ENCODE data around the gene VEGFD. TPM values are rescaled to one million over a fixed set of nuclear protein-coding genes. Genes with fewer than 3 reads are reported as not detected.

The VEGFD gene
- total RNA-seq, 3 donors from 2014 or later, result 0.55 to 5.8 (median 1.6) TPM

DNA sequence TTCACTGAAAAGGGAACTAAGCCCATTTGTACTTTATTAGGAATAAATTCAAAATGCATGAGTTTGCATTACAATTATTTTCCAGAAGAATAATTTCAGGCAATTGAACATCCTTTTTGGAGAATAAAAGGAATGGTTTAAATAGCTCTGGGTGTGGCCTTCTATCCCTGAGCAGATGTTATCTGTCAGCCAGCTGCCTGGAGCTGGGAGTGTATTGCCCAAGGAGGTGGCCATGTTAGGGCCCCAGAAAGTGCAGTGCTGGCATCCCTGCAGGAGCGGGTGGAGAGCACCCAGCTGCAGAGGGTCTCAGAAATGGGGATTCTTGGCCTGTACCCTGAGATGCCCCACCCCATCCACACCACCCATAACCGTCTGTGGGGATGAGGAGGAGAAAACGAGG, 21.6 kb upstream of the VEGFD start:
- Histone ChIP-seq H3K4me1 (ENCODE audit: low read depth) (no peaks in the 10 kb centered on the region), H3K9me3 (no peaks in the 10 kb centered on the region), H3K4me3 (no peak overlapping the region), H3K36me3 (ENCODE audit: low read depth) (no peaks in the 10 kb centered on the region)
- DNase-seq (peak in 1 of 3 donors; percentile 2), ATAC-seq (no peak)
- intact Hi-C loops (cut with DNase I, micrococcal nuclease), result no loop called here
- TF ChIP-seq, protein P1, sequence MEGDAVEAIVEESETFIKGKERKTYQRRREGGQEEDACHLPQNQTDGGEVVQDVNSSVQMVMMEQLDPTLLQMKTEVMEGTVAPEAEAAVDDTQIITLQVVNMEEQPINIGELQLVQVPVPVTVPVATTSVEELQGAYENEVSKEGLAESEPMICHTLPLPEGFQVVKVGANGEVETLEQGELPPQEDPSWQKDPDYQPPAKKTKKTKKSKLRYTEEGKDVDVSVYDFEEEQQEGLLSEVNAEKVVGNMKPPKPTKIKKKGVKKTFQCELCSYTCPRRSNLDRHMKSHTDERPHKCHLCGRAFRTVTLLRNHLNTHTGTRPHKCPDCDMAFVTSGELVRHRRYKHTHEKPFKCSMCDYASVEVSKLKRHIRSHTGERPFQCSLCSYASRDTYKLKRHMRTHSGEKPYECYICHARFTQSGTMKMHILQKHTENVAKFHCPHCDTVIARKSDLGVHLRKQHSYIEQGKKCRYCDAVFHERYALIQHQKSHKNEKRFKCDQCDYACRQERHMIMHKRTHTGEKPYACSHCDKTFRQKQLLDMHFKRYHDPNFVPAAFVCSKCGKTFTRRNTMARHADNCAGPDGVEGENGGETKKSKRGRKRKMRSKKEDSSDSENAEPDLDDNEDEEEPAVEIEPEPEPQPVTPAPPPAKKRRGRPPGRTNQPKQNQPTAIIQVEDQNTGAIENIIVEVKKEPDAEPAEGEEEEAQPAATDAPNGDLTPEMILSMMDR (IDR thresholded peaks at IDR 0.05), result no peak

DNA sequence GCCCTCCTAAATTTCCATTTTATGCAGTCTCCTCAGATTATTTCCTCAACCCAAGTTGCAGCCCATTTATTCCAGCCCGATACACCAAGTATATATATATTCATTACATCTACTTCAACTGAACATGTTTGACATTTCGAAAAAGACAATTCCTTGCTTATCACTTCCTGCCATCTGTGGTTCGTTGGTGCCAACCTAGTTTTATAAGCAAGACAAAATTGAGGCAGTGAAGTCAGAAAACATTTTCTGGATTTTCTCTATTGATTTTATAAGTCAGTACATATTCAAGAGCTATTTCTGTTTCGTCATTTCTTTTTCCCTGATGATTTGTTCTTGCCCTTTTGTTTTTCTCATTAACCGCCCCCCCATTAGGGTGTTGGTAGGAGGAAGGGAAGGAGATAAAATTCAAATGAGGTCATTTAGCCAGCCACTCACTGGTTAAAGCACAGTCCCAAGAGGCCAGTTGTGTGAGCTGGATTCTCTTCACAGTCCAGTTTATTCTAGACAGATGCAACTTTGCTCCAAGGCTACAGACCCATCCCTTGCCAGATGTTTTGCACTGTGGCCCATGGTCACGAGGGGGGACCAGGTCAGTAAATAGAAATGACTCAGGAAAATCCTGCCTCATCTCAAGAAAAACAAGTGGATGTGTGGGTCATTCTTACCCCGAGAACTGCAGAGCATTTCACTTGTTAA, 20.3 kb upstream of the VEGFD start:
- no peak for ATAC-seq
- Histone ChIP-seq H3K36me3 (ENCODE audit: low read depth) (no peaks in the 10 kb centered on the region), H3K4me1 (ENCODE audit: low read depth) (no peaks in the 10 kb centered on the region), H3K9me3 (no peaks in the 10 kb centered on the region), H3K4me3 (no peak overlapping the region)
- TF ChIP-seq, protein P1 (IDR thresholded peaks at IDR 0.05), result no peak
- DNase-seq, result peak in 1 of 3 donors; percentile 4
- intact Hi-C loops (cut with DNase I, micrococcal nuclease), result no loop called here

DNA sequence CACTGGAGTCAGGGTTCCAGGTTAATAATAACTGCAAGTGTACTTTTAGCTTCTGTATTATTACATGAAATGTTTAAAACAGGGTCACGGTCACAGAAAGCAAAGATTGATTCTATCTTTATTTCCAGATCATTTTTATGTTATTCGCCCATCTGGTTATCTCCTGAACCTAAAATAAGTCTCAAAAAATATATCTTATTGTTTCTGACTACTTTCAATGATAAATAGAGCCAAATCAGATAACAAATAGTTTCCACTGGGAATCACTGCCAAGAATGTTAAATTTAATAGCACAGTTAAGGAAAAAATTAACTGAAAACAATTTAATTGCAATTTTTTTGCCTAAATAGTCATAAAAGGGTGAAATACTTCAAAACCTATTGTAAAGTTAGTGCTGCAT, 17.2 kb upstream of the VEGFD start:
- H3K4me3 ChIP-seq, result no peak overlapping the region
- TF ChIP-seq, protein P1 (IDR thresholded peaks at IDR 0.05), result no peak
- DNase-seq (no peak), ATAC-seq (no peak)
- H3K4me1 ChIP-seq (ENCODE audit: low read depth), result no peaks in the 10 kb centered on the region
- H3K36me3 ChIP-seq (ENCODE audit: low read depth), result no peaks in the 10 kb centered on the region
- no peaks in the 10 kb centered on the region for H3K9me3 ChIP-seq
- intact Hi-C loops (cut with DNase I, micrococcal nuclease), result no loop called here

DNA sequence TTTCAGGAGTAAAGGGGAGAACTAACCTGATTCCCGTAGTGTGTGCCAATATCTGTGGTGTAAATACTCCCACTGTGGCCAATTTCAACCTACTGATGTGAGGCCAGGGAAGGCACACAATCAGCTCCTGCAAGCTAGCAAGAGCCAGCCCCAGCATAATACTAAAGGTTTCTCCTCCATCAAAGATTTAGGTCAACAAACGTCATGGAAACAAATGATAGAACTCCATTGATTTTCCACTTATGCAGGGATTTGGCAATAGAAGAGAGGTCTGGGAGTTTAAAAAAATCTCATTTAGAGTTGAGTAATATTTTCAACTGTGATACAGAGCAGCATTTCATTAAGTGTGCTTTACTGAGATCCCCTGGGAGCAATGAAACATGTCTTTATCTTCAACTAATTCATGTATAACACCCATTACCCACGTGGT, 15.8 kb upstream of the VEGFD start:
- TF ChIP-seq, protein P1 (IDR thresholded peaks at IDR 0.05), result no peak
- ATAC-seq, result no peak
- no peak overlapping the region for H3K4me3 ChIP-seq
- H3K36me3 ChIP-seq (ENCODE audit: low read depth), result no peaks in the 10 kb centered on the region
- DNase-seq, result no peak
- H3K4me1 ChIP-seq (ENCODE audit: low read depth), result no peaks in the 10 kb centered on the region
- H3K9me3 ChIP-seq, result no peaks in the 10 kb centered on the region
- intact Hi-C loops (cut with DNase I, micrococcal nuclease), result no loop called here

DNA sequence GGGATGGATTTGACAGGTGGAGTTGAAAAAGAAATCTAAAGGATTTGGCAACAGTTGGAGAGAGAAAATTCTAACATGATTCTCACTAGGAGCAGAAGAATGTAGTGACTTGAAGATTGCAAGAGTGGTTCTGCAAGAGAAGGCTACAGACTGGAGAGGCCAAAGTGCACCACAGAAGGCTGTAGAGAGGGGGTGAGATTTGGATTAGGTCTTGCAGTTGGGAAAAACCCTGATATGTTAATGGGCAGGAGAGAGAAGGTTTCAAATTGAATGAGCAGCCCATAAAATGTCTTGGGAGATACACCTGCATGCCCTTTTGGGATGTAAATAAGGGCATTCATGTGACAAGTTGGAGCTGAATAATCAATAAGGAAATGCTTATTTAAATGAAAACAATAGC, 14.7 kb upstream of the VEGFD start:
- no peaks in the 10 kb centered on the region for H3K9me3 ChIP-seq
- ATAC-seq (no peak), DNase-seq (no peak)
- no peak overlapping the region for H3K4me3 ChIP-seq
- no peaks in the 10 kb centered on the region for H3K4me1 ChIP-seq (ENCODE audit: low read depth)
- intact Hi-C loops (cut with DNase I, micrococcal nuclease), result no loop called here
- TF ChIP-seq, protein P1 (IDR thresholded peaks at IDR 0.05), result no peak
- no peaks in the 10 kb centered on the region for H3K36me3 ChIP-seq (ENCODE audit: low read depth)

All from mucosa of descending colon (tissue), 3 donors.